ENCODE results near the gene TTC12. TPM values are rescaled to one million over a fixed set of nuclear protein-coding genes. Genes with fewer than 3 reads are reported as not detected.

The TTC12 gene
- total and polyA plus RNA-seq, 9 of the 15 experiments (the other 6 are each of a cell fraction or from before 2014, with no cell fraction given), result 5.1 to 19.9 (median 13.4) TPM

DNA sequence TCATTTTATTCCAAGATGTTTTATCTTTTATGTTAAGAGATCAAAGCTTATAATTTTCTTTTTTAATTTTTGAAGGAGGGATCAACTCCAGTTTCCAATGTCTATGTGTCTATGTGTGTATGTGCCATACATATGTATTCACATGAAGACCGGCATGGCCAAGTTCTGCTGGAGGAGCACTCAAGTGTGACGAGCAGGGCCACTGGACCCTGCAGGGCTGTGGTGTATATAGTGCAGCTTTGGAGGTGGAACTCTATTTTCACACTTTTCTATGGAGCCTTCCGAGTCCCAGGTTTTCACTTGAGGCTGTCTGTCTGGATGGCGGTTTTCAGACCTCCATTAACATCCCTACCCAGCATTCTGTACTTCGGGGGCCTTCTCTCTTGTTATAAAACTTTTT lies 36.5 kb upstream of the TTC12 start:
- no peaks in the 10 kb centered on the region for H3K79me2 ChIP-seq (ENCODE audit: control insufficient read depth, insufficient read depth, low read length)
- no peaks in the 10 kb centered on the region for H3K9me3 ChIP-seq (replicated peaks; ENCODE audit: control insufficient read depth, insufficient read depth, low read depth, low read length)
- intact Hi-C loops (cut with micrococcal nuclease) (no loop called here), in situ Hi-C loops (cut with MboI) (no loop called here)
- ChIA-PET POLR2A (no interaction called here), CTCF (ENCODE audit: low intra/inter-chr PET ratio) (no interaction called here)
- no peaks in the 10 kb centered on the region for H3K4me1 ChIP-seq (replicated peaks in 1 of 2; ENCODE audit: control insufficient read depth in 2 of 2, insufficient read depth in 2 of 2, low read length in 2 of 2)
- no peak overlapping the region for H3K27ac ChIP-seq (ENCODE audit: extremely low read depth, low read depth, low read length)
- H3K4me3 ChIP-seq, result no peak overlapping the region
- 0% methylated on average over 5 of the region's 5 CpGs for WGBS (ENCODE audit: insufficient coverage, low coverage, missing lambda C conversion rate)
- H3K4me2 ChIP-seq (ENCODE audit: insufficient read depth, low read length), result no peak overlapping the region
- H3K9ac ChIP-seq (ENCODE audit: insufficient read depth in 1 of 2, low read depth in 2 of 2, low read length in 2 of 2), result no peak overlapping the region
- H3K36me3 ChIP-seq (ENCODE audit: control insufficient read depth, insufficient read depth, low read length), result no peaks in the 10 kb centered on the region
- ATAC-seq (no peak), DNase-seq (ENCODE audit: extremely low read depth in 1 of 4, low spot score in 3 of 4) (no peak), FAIRE-seq (no peak)
- no peaks in the 10 kb centered on the region for H4K20me1 ChIP-seq (replicated peaks; ENCODE audit: control insufficient read depth, insufficient read depth, low read length)
- H2AFZ ChIP-seq (ENCODE audit: low read depth, low read length), result no peak overlapping the region
- TF ChIP-seq KAT8 (IDR thresholded peaks at IDR 0.05; ENCODE audit: low read depth) (no peak), MTA3 (IDR thresholded peaks at IDR 0.05; ENCODE audit: borderline replicate concordance) (no peak), ZNF778 (CRISPR knock-in tag; IDR thresholded peaks at IDR 0.05) (no peak), SMAD3 (CRISPR knock-in tag; conservative IDR thresholded peaks at IDR 0.05) (no peak)
- TF ChIP-seq, protein P1, sequence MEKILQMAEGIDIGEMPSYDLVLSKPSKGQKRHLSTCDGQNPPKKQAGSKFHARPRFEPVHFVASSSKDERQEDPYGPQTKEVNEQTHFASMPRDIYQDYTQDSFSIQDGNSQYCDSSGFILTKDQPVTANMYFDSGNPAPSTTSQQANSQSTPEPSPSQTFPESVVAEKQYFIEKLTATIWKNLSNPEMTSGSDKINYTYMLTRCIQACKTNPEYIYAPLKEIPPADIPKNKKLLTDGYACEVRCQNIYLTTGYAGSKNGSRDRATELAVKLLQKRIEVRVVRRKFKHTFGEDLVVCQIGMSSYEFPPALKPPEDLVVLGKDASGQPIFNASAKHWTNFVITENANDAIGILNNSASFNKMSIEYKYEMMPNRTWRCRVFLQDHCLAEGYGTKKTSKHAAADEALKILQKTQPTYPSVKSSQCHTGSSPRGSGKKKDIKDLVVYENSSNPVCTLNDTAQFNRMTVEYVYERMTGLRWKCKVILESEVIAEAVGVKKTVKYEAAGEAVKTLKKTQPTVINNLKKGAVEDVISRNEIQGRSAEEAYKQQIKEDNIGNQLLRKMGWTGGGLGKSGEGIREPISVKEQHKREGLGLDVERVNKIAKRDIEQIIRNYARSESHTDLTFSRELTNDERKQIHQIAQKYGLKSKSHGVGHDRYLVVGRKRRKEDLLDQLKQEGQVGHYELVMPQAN (IDR thresholded peaks at IDR 0.05; ENCODE audit: borderline replicate concordance), result no peak
- no peaks in the 10 kb centered on the region for H3K9me1 ChIP-seq (ENCODE audit: control insufficient read depth, insufficient read depth, low read length)
- H3K27me3 ChIP-seq (ENCODE audit: control insufficient read depth in 2 of 2, insufficient read depth in 2 of 2, low read length in 2 of 2), result peaks cover 29 to 45% of the 10 kb centered on the region in 2 experiments
- BruUV-seq (replicated peaks), result no TSS peak
